22Rv1 (cell line): ENCODE results near the gene LSP1.

ENCODE experiments used
- H3K27ac ChIP-seq: fragments of 450-650 bp; 2 replicates; pipeline ENCODE4 v1.5.1; 2017
- CTCF ChIP-seq: fragments of 450-650 bp; IDR thresholded peaks from 2 replicates; pipeline ENCODE4 v1.5.1; 2017; ENCODE audit warnings: mild to moderate bottlenecking
- ZFX ChIP-seq: fragments of 450-650 bp; IDR thresholded peaks from 2 replicates; pipeline ENCODE4 v1.6.1; 2017; ENCODE audit warnings: antibody characterized with exemption, borderline replicate concordance

The LSP1 gene

DNA sequence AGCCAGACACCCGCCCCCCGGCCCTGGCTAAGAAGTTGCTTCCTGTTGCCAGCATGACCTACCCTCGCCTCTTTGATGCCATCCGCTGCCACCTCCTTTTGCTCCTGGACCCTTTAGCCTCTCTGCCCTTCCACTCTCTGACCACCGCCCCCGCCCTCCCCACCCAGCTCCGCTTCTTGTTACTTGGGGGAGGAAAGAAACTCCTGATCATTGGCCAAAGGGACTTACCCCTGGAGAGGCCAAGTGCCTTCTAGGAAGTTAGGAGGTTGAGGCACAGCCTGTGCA, 38.9 kb downstream of the LSP1 start, which contains the start of gene PRR33:
Gene PRR33, minus strand, starts transcription at position 65 of the 285 bp plus-strand sequence. CDS start 1,311 bp downstream, outside the sequence.
- no peak for TF ChIP-seq CTCF
- no peak within 1 kb of the TSS for H3K27ac ChIP-seq

GRCh38 chr11:1892116-1892515, 39.2 kb downstream of the LSP1 start:
- TF ChIP-seq CTCF = no peak
- TF ChIP-seq ZFX = no peak
- H3K27ac ChIP-seq = no peak overlapping the region

DNA sequence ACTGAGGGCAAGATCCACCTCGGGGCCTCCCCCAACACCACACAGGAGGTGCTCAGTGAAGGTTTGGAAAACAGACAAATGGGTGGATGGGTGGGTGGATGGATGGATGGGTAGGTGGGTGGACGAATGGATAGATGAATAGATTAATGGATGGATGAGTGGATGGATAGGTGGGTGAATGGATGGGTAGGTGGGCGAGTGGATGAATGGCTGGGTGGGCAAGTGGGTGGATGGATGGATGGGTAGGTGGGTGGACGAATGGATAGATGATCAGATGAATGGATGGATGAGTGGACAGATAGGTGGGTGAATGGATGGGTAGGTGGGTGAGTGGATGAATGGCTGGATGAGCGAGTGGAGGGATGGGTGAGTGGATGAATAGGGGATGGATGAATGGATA, 39.7 kb downstream of the LSP1 start:
- TF ChIP-seq ZFX (no peak), CTCF (no peak)
- no peak overlapping the region for H3K27ac ChIP-seq

- TF ChIP-seq CTCF = no peak
- no peak for TF ChIP-seq ZFX
- H3K27ac ChIP-seq = no peak overlapping the region
Observed at GRCh38 chr11:1893581-1894359, 40.9 kb downstream of the LSP1 start.

- H3K27ac ChIP-seq = no peak overlapping the region
- no peak for TF ChIP-seq CTCF
- no peak for TF ChIP-seq ZFX
Observed at GRCh38 chr11:1894759-1895158, 41.9 kb downstream of the LSP1 start.

DNA sequence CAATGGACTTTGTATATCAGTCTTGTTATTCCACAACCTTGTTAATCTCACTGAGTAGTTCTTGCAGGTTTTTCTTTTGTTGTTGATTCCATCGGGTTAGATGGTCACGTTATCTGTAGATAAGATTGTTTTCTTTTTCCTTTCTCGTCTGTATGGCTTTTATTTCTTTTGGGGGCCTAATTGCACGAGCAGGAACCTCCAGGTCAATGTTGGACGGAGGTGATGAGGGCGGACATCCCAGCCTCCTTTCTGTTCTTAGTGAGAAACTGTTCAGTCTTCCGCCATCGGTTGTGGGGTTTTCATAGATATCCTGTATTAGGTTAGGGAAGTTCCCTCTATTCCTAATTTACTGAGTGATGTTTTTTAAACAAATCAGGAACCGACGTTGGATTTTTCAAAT, 43.6 kb downstream of the LSP1 start:
- no peak overlapping the region for H3K27ac ChIP-seq
- no peak for TF ChIP-seq CTCF
- no peak for TF ChIP-seq ZFX

DNA sequence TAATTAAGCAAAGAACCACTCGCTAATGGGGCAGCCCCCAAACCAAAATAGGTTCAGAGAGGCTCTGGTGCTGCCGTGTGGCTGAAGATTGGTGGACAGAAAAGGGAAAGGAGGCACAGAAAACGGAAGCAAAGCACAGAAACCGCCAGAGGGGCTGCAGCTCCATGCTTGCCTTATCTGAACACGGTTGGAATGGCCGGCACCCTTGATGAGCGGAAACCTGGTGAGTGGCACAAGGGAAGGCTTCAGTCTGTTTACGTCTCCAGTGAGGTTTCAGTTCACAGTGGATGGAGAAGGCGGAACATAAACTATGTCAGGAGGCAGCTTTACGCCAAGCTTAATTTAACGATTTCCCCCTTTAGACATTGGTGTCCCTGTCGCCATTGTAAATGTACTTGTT, 44.0 kb downstream of the LSP1 start:
- H3K27ac ChIP-seq = no peak overlapping the region

More for the DNA sequence above, 44.0 kb downstream of the LSP1 start:
- no peak for TF ChIP-seq CTCF
- TF ChIP-seq ZFX = no peak
